Globus pallidus (tissue), 1 donor: ENCODE measurements around the gene MAGI1.
"Not testable (repeated sequence)": the region's sequence is repeated elsewhere in the genome, so short reads cannot be mapped to it uniquely, and the experiment has no call there.

Experiments
- DNase-seq: peaks from one replicate; pipeline ENCODE4 v3.0.0-alpha.2; 2015; ENCODE audit warnings: low spot score

Gene MAGI1

DNA sequence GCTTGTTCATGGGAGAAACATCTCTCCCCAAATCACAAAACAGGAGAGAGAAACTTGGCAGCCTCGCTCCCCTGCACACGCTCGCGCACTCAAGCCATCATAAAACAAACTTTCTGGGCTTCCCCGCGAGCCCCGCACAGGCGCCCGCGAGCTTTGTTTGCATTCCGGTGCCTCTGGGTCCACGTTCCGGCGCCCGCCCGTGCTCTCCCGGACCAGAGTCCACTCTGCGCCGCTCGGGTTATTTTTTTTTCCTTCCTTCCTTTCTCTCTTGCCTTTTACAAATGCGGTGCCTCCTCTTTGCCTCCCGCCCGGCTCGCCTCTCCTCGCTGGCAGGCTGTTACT, 363 bp downstream of the MAGI1 start:
- no peak for DNase-seq

- no peak for DNase-seq
Observed at GRCh38 chr3:66037986-66038369, 740 bp downstream of the MAGI1 start.

- DNase-seq: peak; percentile 48
Observed at GRCh38 chr3:66037330-66037985, 1.3 kb downstream of the MAGI1 start.

DNA sequence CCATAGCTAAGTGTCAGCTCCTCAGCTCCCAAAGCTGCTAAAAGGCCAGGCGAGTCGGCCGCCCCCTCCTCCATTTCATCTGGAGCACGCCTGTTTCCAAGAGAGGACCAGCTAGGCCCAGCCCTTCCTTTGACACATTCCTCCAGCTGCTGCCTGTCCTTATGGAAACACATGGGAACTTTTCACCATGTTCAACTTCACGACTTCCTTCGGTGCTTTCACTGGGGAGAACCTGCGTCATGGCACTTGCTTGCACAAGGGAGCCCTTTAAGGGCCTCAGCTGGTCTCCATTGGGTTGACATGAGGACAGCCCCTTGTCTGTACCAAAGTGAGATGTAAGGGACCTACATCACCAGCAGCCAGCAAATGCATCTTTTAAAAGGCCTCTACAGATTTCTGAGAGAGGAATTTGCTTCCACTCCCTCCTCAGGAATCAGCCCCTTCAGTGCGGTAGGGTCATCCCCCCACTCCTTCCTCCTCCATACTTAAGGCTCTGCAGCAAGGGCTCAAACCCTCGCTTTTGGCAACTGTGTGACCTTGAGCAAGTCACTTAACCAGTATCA, 2.1 kb downstream of the MAGI1 start:
- DNase-seq: peak; percentile 17

DNA sequence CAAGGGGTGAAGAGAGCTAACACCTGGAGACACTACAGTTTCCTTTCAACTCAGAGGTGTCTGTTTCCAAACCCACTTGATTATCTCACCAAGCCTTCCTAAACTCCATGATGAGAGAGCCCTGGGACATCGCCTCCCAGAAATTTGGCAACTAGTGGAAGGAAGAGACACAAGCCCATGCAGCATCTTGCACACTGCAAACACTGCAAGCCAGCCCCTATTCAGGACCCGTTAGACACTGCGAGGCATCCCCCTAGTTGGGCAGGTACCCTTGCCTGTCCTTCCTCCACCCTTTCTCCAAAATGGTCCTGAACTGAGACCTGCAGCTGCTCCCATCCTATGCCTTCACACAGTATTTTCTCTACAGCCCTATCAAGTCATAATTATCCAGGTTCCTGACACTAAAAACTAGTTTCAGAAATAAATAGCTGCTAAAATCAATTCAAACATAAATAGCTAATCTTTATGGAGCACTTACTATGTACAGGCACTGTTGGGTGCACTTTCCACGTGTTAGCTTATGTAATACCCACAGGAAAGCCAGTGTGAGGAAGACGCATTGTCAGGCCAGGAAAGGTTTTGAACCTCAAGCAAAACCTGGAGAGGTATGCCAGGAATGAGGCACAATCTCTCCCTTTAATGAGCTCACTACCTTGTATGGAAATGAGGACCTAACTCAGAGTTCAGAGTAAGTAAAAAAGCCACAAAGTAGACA, 2.8 kb downstream of the MAGI1 start:
- no peak for DNase-seq

GRCh38 chr3:66033241-66034138, 5.2 kb downstream of the MAGI1 start:
- no peak for DNase-seq

DNA sequence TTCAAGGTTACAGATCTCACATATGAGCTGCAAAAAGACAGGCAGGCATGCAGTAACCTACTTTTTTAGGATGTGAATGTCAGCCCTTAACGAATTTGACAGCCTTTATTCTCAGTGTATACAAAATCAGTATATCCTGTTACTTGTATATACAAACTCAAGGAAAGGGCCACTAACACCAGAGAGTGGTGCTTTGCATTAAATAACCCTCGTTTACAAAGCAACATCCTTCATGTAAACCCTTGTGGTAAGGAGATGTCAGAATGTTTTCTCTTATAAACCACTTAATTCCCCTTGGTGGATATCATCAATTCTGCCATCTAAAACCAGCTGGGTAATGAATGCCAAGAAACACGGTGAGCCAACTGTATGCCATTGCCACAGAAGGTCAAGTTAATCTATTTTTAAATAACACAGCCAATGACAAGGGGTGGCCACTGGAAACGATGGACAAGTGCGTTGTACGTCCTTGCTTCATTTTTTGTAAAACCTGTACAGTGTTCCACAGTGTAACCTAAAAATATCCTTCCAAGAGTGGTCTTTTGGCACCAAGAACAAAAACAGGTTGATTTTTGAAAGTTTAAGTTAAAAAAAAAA, 7.5 kb downstream of the MAGI1 start:
- no peak for DNase-seq

- no peak for DNase-seq
Observed at GRCh38 chr3:66029443-66029842, 9.3 kb downstream of the MAGI1 start.

GRCh38 chr3:66029014-66029413, 9.7 kb downstream of the MAGI1 start:
- DNase-seq: no peak

- DNase-seq: no peak
Observed at GRCh38 chr3:66028457-66028856, 10.3 kb downstream of the MAGI1 start.

GRCh38 chr3:66027099-66027498, 11.6 kb downstream of the MAGI1 start:
- not testable (repeated sequence) for DNase-seq

GRCh38 chr3:66023738-66024385, 14.9 kb downstream of the MAGI1 start:
- no peak for DNase-seq

DNA sequence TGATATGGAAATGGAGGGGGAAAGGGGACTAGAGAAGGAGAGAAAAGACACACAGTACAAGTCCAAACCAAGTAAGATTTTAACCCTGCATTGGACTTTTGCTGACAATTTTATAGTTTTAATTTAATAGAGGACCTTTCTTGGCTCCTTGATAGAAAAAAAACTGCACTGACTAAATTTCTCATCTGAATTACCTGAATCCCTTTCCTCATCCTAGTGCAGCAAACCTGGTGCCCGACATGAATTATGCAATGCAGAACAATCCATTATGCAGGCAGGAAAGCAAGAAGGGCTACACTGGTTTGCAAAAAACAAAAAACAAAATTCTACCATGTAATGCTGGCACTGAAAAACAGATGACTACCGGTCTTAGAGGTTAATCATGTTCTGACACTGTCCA, 15.5 kb downstream of the MAGI1 start:
- DNase-seq: no peak

- no peak for DNase-seq
Observed at GRCh38 chr3:66021731-66022131, 17.0 kb downstream of the MAGI1 start.

DNA sequence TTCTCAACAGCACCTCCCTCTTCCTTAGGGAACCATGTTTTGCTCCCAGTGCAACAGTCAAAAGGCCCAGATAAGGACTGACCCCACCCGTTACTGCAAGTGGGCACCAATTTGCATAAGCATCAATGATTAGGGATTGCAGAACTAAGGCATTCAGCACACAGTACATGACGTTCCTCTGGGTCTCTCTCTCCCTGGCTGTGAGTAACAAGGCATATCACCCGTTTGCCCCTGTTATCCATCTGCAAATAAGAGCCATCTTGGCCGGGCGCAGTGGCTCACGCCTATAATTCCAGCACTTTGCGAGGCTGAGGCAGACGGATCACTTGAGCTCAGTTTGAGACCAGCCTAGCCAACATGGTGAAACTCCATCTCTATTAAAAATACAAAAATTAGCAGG, 18.8 kb downstream of the MAGI1 start:
- DNase-seq: no peak

- no peak for DNase-seq
Observed at GRCh38 chr3:66018057-66019033, 20.4 kb downstream of the MAGI1 start.

- no peak for DNase-seq
Observed at GRCh38 chr3:66017591-66017990, 21.1 kb downstream of the MAGI1 start.

- no peak for DNase-seq
Observed at GRCh38 chr3:66017084-66017483, 21.6 kb downstream of the MAGI1 start.

- no peak for DNase-seq
Observed at GRCh38 chr3:66015841-66016240, 22.9 kb downstream of the MAGI1 start.

DNA sequence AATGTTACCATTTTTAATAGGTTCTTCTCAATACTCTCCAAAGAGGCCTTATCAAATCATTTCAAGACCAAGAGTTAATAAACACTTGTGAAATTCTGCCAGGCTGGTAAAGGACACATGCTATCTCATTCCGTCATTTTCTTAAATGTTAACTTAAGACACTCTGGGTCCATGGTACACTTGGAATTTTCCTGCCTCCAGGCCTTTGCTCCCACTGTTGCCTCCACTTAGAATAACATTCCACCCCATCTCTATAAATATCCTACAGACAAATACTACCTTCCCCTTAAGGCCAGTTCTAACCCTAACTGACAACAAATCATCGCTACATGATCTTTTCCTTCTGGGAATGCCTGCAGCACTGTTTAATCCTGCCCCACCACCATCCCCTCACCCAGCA, 24.1 kb downstream of the MAGI1 start:
- DNase-seq: no peak

DNA sequence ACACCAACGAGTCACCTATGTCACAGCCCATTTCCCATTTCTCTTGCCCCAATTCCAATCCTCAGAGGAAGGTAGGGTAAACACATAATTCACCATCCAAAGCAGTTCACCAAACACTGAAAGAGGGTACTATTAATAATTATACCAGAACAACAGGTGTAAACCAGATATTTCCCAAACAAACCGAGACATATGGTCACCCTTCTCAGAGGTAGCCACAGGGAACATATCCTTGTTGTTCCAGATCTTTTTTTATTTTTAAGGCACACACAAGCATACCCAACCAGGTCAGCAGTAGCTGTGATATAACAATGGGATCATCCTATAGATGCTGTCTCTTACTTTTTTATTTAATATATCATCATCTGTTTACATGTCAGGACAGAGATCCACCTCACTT, 24.7 kb downstream of the MAGI1 start:
- DNase-seq: no peak
